ENCODE data around the gene FNDC3B.
"Not testable (repeated sequence)": the region's sequence is repeated elsewhere in the genome, so short reads cannot be mapped to it uniquely, and the experiment has no call there.

Gene FNDC3B

DNA sequence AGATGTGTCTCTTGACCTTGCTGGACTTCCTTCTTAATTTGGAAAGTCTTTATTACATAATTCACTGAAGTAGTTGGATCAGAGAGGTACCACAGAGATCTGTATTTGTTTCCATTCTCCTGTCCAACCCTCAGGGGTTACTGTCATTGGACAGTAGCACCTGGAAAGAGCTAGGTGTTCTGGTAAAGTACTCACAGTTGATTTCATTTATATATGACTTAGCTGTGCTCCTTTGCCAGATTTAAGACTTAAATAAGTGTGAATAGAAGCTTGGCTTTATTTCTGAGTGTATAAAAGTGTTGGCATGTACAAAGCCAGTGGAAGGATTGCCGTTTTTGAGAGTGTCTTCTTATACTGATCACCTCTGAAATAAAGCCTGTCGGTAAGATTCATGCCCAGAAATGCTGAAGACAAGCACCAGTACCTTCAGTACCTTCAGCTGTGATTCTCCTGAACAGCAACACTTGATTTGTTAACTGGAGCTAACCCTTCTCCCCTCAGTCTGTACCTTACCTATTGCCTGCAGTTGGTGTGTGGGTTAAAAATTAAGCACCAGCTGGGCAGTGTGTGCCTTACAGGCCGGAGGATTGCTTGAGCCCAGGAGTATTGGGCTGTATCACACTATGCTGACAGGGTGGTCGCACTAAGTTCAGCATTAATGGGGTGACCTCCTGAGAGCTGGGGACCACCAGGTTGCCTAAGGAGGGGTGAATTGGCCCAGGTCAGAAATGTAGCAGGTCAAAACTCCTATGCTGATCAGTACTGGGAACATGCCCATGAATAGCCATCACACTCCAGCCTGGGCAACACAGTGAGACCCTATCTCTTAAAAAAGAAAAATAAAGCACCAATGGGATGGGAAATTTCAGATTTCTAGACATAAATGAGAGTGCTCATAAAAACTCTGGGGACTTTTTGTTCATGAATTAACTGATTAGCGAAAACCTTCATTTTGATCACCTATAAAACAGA lies 197.7 kb downstream of the FNDC3B start:
- no peak for DNase-seq (ENCODE audit: low read depth in 2 of 2)

DNA sequence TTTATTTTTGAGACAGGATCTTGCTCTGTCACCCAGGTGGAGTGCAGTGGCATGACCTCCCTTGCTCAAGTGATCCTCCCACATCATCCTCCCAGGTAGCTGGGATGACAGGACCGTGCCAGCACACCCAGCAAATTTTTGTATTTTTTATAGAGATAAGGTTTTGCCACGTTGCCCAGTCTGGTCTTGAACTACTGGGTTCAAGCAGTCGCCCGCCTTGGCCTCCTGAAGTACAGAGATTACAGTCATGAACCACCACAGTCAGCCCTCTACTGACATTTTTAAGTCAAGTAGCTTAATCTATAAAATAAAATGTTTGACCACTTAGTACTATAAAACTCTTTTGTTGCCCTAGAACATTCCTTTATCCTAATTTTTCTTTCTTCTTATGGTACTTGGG lies 198.8 kb downstream of the FNDC3B start:
- DNase-seq (ENCODE audit: low read depth in 2 of 2) = no peak

DNA sequence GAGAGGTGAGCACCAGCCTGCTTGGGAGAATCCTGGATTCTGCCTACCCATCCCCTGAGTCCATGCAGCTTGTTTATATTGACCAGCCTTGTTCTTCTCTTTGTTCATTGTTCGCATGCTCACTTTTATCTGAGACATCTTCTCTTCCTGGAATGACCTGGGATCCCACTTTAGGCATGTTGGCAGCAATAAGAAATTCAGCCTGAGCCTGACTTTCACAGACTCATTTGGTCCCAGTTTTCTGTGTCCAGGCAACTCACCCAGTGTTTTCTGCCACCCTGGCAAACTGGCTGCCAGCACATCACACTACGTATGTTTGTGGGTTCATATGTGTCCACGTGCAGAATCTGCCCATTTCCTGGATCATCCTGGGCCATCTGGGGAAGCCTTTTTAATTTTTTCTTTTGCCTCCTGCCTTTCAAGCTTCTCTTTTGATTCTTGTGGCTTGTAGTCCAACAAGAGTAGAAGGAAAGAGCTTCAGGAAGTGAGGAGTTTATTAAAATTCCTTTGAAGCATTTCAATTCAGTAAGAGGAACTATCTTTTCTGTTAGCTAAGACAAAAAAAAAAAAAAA lies 199.9 kb downstream of the FNDC3B start:
- no peak for DNase-seq (ENCODE audit: low read depth in 2 of 2)

DNA sequence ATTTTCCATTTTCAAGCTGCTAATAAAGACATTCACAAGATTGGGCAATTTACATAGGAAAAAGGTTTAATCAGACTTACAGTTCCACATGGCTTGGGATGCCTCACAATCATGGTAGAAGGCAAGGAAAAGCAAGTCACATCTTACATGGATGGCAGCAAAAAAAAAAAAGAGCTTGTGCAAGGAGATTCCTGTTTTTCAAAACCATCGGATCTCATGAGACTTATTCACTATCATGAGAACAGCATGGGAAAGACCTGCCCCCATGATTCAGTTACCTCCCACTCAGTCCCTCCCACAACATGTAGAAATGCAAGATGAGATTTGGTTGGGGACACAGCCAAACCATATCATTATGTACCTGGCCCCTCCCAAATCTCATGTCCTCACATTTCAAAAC lies 202.0 kb downstream of the FNDC3B start:
- DNase-seq (ENCODE audit: low read depth in 2 of 2) = no peak

DNA sequence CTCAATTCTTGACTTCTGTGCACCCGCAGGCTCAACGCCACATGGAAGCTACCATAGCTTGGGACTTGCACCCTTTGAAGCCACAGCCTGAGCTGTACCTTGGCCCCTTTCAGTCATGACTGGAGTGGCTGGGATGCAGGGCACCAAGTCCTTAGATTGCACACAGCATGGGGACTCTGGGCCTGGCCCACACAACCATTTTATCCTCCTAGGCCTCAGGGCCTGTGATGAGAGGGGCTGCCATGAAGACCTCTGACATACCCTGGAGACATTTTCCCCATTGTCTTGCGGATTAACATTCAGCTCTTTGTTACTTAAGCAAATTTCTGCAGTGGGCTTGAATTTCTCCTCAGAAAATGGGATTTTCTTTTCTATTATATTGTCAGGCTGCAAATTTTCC lies 203.1 kb downstream of the FNDC3B start:
- not testable (repeated sequence) for DNase-seq (ENCODE audit: low read depth in 2 of 2)

DNA sequence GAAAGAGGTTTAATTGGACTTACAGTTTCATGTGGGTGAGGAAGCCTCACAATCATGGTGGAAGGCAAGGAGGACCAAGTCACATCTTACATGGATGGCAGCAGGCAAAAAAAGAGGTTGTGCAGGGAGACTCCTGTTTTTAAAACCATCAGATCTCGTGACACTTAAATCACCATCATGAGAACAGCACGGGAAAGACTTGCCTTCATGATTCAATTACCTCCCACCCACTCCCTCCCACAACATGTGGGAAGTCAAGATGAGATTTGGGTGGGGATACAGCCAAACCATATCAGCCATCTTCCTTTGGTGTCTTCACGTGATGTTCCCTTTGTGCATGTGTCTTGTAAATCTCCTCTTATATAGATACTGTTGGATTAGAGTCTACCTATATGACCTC lies 204.0 kb downstream of the FNDC3B start:
- DNase-seq (ENCODE audit: low read depth in 2 of 2) = not testable (repeated sequence)

DNA sequence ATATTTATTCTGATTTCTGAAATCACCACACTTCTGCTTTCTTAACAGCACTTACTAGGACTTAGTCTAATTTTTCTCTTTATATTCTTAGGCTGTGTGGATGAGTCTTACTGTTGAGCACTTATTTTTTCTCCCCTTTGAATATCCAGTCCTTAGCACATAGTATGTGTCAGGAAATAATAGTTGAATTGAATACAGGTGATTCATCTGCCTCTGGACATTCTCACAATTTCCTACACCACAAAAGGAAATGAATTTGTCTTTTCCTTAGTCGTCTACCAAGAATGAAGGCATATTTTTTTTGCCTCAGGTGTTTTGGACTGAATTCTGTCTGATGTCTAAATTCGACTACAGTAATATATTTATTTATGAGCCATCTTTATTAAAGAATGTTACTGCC lies 204.6 kb downstream of the FNDC3B start:
- no peak for DNase-seq (ENCODE audit: low read depth in 2 of 2)

DNA sequence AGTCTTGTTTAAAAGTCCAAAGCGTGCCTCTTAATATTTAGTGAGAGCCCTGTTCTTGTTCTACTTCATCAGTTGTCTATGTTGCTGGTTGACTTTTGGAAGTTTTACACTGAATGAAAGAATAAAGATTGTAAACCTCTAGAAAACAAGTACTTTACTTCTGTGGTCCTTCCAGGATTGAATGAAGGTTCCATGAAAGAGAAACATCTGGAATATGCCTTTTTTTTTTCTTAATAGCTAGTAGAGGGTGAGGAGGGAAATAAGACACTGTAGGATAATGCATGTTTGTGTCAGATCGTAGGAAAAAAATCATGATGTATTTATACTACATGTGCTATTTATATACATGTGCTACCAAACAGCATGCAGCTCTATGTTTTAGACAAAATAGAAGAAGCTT lies 205.9 kb downstream of the FNDC3B start:
- DNase-seq (ENCODE audit: low read depth in 2 of 2) = no peak

DNA sequence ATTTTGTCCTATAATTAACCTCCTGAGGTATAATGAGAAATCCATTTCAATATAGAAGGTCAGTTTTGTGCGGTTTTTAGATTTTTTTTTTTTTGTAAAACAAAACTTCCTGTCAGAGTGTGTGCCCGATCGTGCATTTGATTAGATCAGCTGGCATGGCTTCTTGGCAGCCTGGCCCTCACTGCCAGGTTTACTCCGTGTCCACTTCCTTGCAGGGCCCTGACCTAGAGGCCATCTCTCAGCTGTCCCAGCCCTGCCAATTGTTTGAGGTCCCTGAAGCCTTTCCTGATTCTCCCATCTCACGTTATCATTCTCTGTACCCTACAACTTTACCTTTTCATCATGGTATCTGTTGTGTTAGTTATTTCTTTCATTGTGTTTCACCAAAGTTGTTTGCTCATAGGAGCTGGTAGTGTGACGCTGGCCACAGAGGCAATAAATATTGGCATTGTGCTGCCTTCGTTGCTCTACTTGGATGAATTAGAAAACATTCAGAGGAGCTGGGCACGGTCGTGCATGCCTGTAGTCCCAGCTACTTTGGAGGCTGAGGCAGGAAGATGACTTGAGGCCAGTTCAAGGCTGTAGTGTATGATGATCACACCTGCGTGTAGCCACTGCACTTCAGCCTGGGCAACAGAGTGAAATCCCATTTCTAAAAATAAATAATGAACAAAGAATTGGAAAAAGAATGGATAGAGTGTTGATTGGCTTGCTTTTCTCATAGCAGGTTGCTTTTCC lies 206.9 kb downstream of the FNDC3B start:
- DNase-seq (ENCODE audit: low read depth in 2 of 2) = no peak

DNA sequence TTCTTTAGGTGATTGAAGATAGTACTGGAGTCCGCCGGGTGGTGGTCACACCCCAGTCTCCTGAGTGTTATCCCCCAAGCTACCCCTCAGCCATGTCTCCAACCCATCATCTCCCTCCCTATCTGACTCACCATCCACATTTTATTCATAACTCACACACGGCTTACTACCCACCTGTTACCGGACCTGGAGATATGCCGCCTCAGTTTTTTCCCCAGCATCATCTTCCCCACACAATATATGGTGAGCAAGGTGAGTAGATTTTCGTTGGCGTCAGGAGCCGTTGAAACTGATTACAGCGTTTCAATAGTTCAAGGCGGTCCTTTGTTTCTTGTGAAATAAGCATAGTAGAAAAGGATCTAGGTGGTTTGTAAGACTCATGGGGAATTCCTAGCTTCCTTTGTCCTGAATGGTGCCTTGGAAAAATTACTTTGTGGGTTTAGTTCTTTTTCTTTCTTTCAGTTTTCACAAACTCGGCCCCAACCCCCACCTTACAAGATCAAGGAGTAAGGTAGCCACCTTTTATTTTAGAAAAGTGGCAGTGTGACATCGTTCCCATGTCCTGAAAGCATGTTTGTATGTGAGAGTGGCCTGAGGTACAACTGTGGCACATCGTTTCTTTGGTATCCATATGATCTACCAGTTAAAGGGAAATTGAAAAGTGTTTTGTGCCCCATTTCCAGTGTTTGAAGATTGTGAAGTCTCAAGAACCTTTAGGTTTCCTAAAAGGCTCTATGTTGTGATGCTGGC lies 208.3 kb downstream of the FNDC3B start:
- no peak for DNase-seq (ENCODE audit: low read depth in 2 of 2)

DNA sequence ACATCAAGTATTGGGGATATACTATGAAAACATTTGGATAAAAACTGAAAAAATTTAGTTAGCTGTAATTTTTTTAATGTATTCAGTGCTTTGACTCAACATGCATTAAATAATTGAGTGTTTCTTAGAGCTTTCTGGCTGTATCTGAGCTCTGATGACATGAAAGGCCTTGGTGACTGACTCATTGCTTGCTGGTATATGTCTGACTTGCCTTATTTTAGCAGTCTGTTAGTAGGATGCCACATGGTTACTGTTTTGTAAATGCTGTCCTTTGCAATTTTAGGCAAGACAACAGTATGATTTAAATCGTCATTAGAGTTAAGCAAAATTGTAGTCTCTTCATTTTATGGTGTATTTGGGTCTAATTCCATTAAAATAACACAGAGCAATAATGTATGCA lies 209.7 kb downstream of the FNDC3B start:
- DNase-seq (ENCODE audit: low read depth in 2 of 2) = no peak

DNA sequence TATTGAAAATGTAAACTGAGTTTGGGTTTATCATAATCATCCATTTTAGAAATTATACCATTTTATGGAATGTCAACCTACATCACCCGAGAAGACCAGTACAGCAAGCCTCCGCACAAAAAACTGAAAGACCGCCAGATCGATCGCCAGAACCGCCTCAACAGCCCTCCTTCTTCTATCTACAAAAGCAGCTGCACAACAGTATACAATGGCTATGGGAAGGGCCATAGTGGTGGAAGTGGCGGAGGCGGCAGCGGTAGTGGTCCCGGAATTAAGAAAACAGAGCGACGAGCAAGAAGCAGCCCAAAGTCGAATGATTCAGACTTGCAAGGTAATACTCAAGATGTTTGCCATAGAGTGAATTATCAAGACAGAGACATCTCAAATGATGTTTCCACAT lies 211.8 kb downstream of the FNDC3B start:
- DNase-seq (ENCODE audit: low read depth in 2 of 2) = no peak

DNA sequence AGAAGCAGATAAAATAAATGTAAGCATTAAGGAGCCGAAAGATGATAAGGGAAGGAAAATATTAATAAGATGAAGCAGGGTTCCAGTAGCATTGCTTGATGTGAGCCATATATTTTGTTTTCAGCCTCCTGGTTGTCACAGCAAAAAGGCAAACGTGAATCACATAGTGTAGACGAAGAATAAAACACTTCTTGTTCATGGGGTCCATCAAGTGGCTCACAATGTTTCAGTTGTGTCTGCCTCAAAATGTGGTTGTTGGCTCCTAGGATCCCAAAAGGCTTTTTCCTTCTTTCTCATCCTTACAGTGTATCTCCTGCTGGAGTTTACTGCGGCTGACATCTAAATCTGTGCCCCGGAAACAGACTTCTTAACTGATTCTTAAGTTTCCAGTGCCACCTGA lies 213.8 kb downstream of the FNDC3B start:
- no peak for DNase-seq (ENCODE audit: low read depth in 2 of 2)

DNA sequence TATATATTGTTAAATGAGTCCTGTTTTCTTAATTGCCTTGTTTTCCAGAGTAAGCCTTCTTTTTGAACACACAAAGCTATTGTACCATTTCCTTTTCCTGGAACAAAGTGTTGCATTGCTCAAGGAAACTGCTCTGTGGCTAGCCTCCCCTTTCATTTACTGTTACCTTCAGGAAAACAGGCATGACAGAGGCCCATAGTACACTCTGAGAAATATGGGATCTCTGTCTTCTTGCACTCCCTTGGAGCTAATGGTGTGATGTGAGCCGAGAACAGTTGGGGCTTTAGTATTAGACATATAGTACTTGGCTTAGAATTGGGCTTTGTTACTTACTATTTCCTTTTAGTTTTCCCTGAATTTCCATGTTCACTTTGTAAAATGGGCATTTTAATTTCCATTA lies 215.2 kb downstream of the FNDC3B start:
- DNase-seq (ENCODE audit: low read depth in 2 of 2) = no peak

DNA sequence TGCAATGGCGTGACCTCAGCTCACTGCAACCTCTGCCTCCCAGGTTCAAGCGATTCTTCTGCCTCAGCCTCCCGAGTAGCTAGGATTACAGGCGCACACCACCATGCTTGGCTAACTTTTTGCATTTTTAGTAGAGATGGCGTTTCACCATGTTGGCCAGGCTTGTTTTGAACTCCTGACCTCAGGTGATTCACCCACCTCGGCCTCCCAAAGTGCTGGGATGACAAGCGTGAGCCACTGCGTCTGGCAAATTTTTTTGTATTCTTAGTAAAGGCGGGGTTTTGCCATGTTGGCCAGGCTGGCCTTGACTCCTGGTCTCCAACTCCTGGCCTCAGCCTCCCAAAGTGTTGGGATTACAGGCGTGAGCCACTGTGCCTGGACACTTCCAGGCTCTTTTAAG lies 215.9 kb downstream of the FNDC3B start:
- DNase-seq (ENCODE audit: low read depth in 2 of 2) = not testable (repeated sequence)

DNA sequence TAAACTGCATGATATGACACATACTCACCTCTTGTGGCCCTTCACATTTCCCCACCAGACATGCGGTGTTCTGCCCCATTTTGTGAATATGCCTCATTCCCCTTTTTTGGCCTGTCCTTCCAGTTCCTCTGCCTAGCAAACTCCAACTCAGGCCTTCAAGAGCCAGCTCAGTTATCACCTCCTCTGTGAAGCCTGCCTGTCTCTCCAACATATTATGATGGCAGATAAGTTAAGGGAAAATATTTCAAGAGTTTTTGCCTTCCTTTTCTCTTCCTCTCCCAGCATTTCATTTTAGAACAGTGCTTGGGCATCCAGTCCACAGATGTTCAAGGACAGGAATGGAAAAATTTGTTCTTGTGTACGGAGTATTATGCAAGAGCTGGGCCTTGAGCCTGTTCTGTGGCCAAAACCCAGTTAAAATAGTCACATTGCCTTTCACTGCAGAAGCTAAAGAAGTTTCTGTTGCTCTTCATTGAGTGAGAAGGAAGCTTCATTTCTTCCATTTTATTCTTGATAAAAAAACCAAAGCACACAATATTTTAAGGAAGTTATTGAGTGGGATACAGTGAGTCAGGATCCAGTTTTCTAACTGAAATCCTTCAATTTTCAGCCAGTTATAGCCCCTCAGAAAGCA lies 216.8 kb downstream of the FNDC3B start:
- no peak for DNase-seq (ENCODE audit: low read depth in 2 of 2)

DNA sequence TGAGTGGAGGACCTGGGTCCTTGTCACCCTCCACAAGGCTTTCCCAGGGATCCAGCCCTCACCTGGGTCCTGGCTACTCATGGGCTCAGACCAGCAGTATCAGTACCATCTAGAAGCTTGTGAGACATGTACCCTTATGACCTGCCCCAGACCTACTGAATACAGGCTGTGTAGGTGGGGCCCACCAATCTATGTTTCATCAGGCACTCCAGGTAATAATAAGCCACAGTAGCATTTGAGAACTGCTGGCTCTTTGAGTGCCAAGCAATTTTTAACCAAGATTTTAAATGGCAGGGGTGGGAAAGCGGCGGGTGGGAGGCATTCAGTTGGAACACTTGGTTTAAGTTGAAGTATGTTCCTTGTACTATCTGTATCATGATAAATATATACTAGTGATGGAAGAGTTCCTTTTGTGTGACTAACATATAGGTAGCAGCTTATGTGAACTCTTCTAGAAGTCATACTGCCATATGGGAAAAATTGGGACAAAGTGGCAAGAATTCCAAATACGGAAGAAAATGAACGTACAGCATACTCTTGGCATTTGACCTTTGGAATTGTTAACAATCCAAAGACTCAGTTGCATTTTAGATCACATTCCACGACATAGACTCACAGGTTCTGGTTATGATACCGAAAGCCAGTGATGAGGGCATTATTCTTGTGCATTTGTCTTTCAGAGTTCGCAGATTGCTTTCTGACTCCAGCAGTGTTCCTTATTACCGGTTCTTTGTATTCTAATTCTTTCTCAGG lies 218.4 kb downstream of the FNDC3B start:
- DNase-seq (ENCODE audit: low read depth in 2 of 2) = no peak

DNA sequence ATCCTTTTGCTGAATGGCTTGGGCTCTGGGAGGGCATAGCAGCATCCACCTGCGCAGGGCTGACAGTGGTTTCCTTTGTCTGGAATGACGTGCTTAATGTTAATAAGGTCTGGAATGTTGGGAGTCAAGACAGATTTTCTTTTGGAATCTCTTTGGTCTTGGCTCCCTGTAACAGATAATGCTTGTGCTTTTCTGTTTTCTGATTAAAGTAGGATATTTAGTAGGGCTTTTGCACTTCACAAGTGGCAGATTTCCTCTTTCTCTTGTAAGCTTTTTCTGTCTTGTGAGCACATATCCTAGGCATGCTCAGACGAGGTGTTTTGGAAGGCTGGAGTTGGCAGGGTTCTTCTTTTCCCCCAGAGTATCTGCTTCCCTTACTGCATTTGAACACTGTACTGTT lies 219.2 kb downstream of the FNDC3B start:
- no peak for DNase-seq (ENCODE audit: low read depth in 2 of 2)

DNA sequence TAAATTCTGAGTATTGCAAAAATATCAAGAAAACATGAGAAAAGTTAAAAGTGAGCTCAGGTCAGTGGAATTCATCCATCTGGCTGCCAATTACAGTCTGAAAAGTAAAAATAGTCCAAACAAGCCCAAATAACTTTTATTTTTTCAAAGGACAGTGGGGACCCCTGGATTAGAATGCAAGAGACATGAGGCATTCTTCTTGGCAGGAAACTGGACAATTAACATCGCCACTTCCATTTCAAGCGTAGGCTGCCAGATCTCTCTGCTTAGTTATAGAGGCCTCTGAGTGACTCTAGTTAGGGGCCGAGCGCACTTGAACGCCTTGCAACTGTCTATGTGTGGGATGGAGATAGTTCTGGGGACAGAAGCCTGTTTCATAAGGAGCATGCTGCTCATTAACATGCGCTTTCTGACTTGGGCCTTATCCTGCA lies 219.7 kb downstream of the FNDC3B start:
- no peak for DNase-seq (ENCODE audit: low read depth in 2 of 2)

DNA sequence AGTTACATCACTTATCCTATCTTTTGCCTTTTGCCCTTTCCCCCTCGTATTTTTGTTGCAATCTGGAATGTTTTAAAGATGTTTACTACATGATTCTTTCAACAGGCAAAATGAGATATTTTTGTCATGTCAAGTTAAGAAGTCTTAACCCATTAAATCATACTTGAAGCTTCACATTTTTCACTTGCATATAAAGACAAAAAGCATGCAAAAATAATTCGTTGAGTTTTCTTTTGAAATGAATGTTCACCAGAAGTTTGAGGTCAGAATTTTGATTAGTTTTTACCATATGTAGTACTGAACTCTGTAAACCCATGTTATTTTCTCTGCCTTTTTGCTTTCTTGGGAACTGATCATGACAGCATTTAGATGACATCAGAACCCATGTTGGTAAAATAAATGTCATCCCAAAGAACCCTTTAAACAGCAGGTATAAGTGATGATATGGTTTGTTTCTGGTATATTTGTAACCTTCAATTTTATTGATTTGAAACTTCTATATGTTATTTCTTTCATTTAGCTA lies 220.4 kb downstream of the FNDC3B start:
- no peak for DNase-seq (ENCODE audit: low read depth in 2 of 2)

Measured in stimulated activated CD4-positive, alpha-beta T cell treated with anti-CD3 and anti-CD28 coated beads, Interleukin-1b, Interleukin-23, amount 100 ng/mL, for 4 hours (primary cell).